Epithelial cell of esophagus (primary cell): ENCODE measurements around the gene IL34.

Experiments
- DNase-seq: peaks from one replicate; pipeline ENCODE4 v3.0.0; 2010; ENCODE audit warnings: low read depth
- H3K4me3 ChIP-seq: 2 replicates; pipeline ENCODE4 v1.5.1; 2011; ENCODE audit warnings: mild to moderate bottlenecking, low read length, control low read depth
- TF ChIP-seq, protein P1 (sequence below): IDR thresholded peaks from 2 replicates; pipeline ENCODE4 v1.5.1; 2011; ENCODE audit warnings: low read depth, mild to moderate bottlenecking, low read length, control low read depth, inconsistent platforms; ENCODE audit not compliant: insufficient read depth; ENCODE audit errors: missing control alignments

The IL34 gene

GRCh38 chr16:70646260-70647241 lies at the start of gene IL34:
Gene IL34 (plus strand): TSS chr16:70646559. CDS start chr16:70646948, 389 bp downstream.
- TF ChIP-seq, protein P1, sequence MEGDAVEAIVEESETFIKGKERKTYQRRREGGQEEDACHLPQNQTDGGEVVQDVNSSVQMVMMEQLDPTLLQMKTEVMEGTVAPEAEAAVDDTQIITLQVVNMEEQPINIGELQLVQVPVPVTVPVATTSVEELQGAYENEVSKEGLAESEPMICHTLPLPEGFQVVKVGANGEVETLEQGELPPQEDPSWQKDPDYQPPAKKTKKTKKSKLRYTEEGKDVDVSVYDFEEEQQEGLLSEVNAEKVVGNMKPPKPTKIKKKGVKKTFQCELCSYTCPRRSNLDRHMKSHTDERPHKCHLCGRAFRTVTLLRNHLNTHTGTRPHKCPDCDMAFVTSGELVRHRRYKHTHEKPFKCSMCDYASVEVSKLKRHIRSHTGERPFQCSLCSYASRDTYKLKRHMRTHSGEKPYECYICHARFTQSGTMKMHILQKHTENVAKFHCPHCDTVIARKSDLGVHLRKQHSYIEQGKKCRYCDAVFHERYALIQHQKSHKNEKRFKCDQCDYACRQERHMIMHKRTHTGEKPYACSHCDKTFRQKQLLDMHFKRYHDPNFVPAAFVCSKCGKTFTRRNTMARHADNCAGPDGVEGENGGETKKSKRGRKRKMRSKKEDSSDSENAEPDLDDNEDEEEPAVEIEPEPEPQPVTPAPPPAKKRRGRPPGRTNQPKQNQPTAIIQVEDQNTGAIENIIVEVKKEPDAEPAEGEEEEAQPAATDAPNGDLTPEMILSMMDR, result no peak
- DNase-seq, result no peak
- no peak within 1 kb of the TSS for H3K4me3 ChIP-seq

GRCh38 chr16:70597135-70597835 lies 49.1 kb upstream of the IL34 start:
- DNase-seq, result no peak
- no peak overlapping the region for H3K4me3 ChIP-seq
- TF ChIP-seq, protein P1, result no peak

DNA sequence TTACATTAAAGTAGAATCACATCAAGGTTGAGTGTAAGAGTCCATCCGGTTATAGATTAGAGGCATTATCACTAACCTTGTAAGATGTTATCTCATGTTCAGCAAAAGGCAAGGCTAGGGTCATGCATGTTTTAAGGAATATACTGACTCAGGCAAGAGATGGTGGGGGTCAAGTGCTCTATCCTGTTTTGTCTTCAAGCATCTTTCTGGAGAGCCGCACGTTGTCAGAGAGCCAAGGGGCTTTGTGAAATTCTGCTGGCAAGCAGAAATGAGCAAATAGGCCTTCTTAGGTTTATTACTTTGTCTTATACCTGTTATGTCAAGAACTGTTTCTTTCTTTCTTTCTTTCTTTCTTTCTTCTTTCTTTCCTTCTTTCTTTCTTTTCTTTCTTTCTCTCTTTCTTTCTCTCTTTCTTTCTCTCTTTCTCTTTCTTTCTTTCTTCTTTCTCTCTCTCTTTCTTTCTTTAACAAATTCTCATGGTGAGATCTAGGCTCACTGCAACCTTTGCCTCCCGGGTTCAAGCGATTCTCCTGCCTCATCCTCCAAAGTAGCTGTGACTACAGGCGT lies 47.3 kb upstream of the IL34 start:
- TF ChIP-seq, protein P1, result no peak
- no peak overlapping the region for H3K4me3 ChIP-seq
- no peak for DNase-seq

GRCh38 chr16:70600730-70601129 lies 45.6 kb upstream of the IL34 start:
- DNase-seq, result no peak
- TF ChIP-seq, protein P1, result no peak

DNA sequence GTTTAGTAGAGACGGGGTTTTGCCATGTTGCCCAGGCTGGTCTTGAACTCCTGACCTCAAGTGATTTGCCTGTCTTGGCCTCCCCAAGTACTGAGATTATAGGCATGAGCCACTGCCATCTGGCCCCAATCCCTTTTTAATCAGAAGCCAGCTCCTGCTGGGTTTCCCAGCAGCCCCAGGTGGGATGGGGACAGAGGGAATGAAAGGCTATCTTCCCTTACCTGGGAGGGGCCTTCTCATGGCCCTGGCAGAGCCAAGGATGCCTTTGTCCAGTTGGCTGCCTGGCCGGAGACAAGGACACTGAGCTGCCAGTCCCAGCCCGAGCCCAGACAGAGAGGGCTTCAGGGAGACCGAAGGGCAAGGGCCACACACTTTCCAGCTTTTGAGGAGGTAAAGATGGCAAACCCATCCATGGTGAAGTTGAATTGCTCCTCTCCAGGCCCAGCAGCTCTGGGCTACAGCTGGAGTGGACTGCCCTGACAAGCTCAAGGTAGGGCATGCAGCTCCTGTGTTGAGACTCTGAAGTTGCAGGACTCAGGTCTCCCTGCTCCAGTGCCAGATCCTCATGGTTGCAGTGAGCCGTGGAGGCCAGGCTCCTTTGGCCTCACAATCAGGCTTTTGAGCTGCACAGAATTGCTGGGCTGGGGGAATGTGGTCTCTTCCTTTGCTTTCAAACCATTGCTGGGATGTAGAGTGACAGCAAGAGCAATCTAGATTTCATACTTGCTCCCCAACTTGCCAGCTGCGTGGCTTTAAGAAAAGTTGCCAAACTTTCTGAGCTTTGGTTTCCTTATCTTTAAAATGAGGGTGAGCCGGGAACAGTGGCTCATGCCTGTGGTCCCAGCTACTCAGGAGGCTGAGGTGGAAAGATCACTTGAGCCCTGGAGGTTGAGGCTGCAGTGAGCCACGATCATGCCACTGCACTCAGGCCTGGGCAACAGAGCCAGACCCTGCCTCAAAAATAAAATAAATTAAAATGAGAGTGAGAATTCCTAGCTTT lies 44.5 kb upstream of the IL34 start:
- no peak for DNase-seq
- no peak overlapping the region for H3K4me3 ChIP-seq
- TF ChIP-seq, protein P1, result no peak

More at GRCh38 chr16:70600730-70601129, 45.6 kb upstream of the IL34 start:
- H3K4me3 ChIP-seq, result no peak overlapping the region

- H3K4me3 ChIP-seq, result no peak overlapping the region
- no peak for DNase-seq
- TF ChIP-seq, protein P1, result no peak
Measured at GRCh38 chr16:70602831-70603230, 43.5 kb upstream of the IL34 start.
